ENCODE results near the gene C1QA.

DNA sequence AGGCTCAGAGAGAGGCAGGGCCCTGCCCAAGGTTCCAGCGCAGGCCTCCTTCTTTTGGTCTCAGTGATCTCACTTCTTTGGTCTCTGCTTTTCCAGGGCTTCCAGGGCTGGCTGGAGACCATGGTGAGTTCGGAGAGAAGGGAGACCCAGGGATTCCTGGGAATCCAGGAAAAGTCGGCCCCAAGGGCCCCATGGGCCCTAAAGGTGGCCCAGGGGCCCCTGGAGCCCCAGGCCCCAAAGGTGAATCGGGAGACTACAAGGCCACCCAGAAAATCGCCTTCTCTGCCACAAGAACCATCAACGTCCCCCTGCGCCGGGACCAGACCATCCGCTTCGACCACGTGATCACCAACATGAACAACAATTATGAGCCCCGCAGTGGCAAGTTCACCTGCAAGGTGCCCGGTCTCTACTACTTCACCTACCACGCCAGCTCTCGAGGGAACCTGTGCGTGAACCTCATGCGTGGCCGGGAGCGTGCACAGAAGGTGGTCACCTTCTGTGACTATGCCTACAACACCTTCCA lies 24.4 kb downstream of the C1QA start:
- TF ChIP-seq BCL11B (tag by site-specific recombination; IDR thresholded peaks at IDR 0.05; ENCODE audit: low read depth) (no peak), CTCF (tag by site-specific recombination; IDR thresholded peaks at IDR 0.05) (no peak), ZNF747 (tag by site-specific recombination; IDR thresholded peaks at IDR 0.05) (no peak), ZNF174 (tag by site-specific recombination; IDR thresholded peaks at IDR 0.05) (no peak), ELK4 (IDR thresholded peaks at IDR 0.05; ENCODE audit: borderline replicate concordance, low read depth, low read length) (no peak), ZNF302 (tag by site-specific recombination; IDR thresholded peaks at IDR 0.05; ENCODE audit: low read depth) (no peak)

All from HEK293 (cell line).